HG02973 (cell line): ENCODE results near the gene A3GALT2.

Source experiments
- ATAC-seq: cut with Tn5 transposase; IDR thresholded peaks from one replicate; pipeline ENCODE4 v1.9.1; 2021; ENCODE audit warnings: moderate library complexity; ENCODE audit not compliant: unreplicated experiment

The A3GALT2 gene

DNA sequence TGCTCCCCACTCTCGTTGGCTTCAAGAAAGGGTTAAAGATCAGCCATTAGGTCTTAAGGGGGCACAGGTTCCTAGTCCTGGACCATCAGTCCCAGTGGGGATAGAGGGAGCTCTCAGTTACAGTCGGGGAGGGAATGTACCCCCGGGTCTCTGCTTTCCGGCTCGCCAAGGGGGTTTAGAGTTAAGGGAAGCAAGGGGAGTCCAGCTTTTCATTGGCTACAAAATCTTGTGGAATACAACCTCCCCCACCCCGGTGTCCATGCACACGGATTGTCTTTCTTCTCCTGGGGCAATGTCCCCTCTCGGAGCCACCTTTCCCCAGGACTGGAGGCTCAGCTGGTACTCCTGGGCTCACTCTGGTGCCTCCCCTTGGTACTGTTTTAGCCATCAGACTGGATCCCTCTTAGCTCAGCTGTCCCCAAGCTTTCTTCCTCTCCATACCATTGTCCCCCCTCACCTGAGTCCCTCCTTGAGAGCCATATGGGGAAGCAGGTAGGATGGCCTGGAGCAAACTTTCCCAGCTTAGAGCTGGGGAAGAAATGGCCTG lies at the start of gene A3GALT2:
Gene A3GALT2 (minus strand): TSS at position 480 of the 547 bp plus-strand sequence. CDS start 0 bp downstream, at position 480.
- no peak for ATAC-seq

DNA sequence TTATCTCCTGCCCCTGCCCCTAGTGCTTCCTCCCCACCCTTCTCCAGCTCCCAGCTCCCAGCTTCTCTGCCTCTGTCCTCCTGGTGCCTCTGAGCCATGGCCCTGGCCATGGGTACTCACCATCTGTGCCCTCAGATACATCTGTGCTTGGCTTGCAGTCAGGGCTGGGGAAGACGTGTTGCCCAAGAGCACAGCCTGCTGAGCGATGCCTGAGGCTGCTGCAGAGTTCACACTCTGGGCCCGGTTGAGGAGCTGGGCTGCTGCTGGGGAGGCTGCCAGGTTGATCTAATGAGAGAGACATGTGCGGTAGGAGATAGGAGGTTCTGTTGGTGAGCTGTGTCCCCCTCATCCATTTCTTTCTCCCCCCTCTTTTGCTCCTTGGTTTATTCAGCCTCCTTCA lies 49.4 kb upstream of the A3GALT2 start:
- no peak for ATAC-seq

- no peak for ATAC-seq
Measured at GRCh38 chr1:33369764-33370163, 48.9 kb upstream of the A3GALT2 start.

- no peak for ATAC-seq
Measured at GRCh38 chr1:33369081-33369480, 48.2 kb upstream of the A3GALT2 start.

GRCh38 chr1:33368431-33368830 lies 47.5 kb upstream of the A3GALT2 start:
- no peak for ATAC-seq

DNA sequence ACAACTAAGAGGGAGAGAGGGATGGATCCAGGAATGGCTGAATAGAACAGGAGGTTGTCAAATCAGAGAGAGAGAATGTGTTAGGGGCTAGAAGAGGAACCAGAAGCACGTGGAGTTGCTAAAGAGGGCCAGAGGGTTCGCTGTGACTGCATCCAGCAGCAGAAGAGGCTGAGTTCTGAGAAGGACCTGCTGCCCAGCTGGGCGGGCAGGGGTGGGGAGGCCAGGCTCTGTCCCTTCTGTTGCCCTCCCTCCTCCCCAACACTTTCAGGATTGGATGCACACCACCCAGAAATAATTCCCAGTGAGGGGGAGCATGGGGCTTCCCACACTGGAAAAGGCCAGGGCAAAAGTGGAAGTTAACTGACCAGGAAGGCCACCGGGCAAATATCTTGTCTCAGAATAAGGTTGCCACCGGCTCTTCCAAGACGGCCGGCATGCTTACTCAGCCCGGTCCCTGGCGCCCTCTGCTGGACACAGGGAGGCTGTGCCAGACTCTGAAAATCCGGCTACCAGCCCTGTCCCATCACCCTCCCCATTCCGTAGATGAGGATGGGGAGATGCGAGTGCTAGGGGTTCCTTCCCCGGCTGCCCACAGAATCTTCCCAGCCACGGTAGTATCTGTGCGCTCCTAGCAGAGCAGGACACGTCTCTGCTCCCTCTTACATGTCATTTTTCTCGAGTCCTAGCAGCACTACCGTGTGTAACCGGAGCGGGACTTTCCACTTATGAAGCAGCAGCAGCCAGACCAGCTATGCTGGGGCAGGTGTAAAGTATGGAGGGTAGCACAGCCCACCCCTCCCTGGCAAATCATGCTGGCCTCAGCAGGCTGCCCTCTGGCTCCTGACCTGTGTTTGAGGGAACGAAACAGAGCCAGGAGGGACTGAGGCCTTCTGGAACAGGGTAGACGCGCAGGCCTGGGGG lies 46.8 kb upstream of the A3GALT2 start:
- no peak for ATAC-seq

DNA sequence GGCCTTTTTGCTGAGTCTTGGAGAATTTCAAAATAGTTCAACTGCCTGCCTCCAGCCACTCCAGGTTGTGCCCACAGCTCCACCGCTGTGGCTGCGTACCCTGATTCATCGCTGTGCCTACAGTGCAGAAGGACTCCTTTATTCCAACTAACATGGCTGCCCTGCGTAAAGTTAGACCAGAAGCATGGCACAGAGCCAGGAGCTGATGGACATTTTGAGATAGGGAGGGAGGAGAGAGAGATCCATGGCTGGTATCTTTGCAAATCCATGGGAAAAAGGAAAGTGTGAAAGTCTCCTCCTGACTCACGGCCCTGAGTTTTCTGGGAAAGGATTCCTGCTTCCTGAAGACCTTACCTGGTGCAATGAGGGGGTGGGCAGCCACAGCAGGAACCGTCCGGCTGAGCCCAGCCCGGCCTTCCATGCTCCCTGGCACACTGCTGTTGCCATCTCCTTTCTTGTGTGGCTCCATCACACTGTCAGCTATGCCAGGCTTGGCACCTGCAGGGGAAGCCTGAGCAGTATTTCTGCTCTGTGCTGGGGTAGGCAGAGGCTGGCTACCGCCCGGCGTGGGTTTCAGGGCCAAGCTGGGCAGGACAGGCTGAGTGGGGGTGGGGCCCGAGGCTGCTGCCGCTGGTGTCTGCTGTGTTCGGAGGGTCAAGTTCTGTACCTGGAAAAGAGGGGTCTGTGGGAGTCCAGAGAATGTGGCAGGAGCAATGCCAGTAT lies 46.0 kb upstream of the A3GALT2 start:
- no peak for ATAC-seq

DNA sequence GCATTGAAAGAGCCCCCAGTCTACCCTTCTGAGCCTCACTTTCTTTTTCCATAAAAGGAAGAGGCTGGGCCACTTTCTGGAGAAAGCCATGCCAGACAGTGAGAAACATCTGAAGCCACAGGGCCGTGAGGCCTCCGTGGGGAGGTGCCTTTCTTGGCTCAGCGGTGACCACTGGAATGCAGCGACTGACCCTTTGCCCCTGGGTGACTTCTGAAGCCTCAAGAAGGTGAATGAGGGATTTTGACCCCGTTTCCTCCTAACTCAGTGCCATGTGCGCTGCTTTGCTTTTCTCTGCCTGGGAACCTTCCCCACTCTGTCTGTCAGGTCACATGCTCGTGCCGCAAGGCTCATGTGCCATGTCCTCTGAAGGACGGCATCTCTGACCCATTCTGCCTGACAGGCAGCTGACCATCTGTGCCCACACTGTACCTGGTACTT lies 44.7 kb upstream of the A3GALT2 start:
- no peak for ATAC-seq

DNA sequence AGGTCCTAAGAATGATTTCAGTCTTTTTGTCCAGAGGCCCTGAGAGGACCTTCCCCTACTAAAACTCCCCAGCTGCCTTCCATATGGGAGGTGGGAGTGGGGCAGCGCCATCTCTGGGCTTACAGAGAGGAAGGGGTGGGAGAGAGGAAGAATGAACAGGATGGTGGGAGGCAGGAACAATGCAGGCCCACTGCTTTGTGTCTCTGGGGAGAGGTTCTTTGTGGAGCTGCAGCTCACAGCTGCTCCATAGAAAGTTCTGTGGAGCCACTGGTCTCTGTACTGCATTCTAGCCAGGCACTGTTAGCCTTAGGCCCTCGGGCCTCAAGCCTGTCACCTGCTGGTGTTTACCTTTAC lies 43.6 kb upstream of the A3GALT2 start:
- no peak for ATAC-seq

- ATAC-seq = no peak
Measured at GRCh38 chr1:33363470-33363861, 42.6 kb upstream of the A3GALT2 start.

GRCh38 chr1:33363021-33363420 lies 42.1 kb upstream of the A3GALT2 start:
- no peak for ATAC-seq

- no peak for ATAC-seq
Measured at GRCh38 chr1:33361532-33362235, 40.8 kb upstream of the A3GALT2 start.

DNA sequence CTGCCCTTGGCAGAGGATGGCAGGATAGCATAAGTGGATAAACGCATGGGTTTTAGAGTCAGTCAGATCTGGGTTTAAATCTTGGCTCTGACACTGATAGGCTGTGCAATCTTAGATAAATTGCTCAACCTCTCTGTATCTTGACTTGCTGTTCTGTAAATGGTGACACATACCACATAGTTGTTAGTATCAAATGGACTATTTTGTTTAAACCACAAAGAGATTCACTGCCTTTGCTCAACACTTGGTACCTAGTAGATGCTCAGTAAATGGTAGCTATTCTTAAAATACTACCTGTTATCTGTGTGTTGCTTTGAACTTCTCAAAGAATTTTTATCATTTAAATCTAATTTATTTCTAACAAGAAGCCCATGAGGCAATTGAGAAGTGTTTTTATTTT lies 39.5 kb upstream of the A3GALT2 start:
- ATAC-seq = no peak

GRCh38 chr1:33359931-33360330 lies 39.0 kb upstream of the A3GALT2 start:
- ATAC-seq = no peak

GRCh38 chr1:33358795-33359503 lies 38.1 kb upstream of the A3GALT2 start:
- no peak for ATAC-seq

DNA sequence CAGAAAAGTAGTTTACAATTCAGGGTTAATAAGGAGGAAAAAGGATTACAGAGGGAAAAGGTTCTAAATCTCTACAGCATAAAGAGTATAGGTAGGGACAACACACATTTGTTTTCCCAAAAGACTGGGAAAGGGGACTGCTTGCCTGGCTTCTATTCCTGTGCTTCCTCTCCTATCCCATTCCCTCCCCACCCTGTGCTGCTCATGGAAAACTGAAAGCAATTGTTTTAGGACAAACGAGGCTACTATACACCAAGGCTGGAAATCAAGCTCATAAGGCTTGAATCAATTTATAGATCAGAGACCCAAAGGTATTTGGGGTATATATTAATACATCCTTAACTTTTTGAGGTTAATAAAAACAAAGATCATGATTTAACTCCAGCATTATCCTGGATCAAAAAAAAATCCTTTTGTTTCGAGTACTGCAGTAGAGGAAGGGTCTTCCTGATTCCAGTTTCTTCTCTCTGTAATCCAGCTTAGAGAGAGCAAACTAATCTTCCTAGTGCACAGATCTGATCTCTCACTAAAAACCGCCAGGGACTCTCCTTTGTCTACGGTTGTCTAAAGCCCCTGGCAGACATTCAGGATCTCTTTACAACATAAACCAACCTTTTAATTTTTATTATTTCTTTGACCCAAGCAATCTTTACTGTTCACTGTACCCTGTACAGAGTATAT lies 37.4 kb upstream of the A3GALT2 start:
- no peak for ATAC-seq

- no peak for ATAC-seq
Measured at GRCh38 chr1:33357099-33357498, 36.2 kb upstream of the A3GALT2 start.

- ATAC-seq = no peak
Measured at GRCh38 chr1:33354707-33355316, 33.9 kb upstream of the A3GALT2 start.

GRCh38 chr1:33353531-33353930 lies 32.6 kb upstream of the A3GALT2 start:
- ATAC-seq = no peak

DNA sequence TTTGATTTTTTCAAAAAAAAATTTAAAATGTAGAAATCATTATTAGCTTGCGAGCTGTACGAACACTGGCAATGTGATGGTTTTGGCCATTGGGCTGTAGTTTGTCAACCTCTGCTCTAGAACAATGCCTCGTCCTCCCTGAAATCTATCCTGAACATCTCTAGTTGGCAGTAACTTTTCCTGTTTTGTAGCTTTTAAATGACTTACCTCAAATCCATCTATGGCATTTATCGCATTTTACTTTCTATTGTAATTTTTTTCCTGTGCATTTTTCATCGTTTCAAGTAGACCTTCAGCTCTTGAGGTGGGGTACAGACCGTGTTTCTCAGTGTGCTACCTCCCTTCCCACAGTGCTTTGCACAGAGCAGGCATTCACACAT lies 30.4 kb upstream of the A3GALT2 start:
- no peak for ATAC-seq
